H1 (cell line): ENCODE results near the gene ERC1. TPM values are rescaled to one million over a fixed set of nuclear protein-coding genes. Genes with fewer than 3 reads are reported as not detected.

Source experiments
- CTCF ChIA-PET: fragments of 300-600 bp; sonication (Branson Sonifier 250); formaldehyde crosslinking; loops from one replicate; lab custom pipeline; 2021; ENCODE audit not compliant: partially characterized antibody; lab: Charles Lee
- POLR2A ChIA-PET: fragments of 300-600 bp; sonication (Branson Sonifier 250); formaldehyde crosslinking; loops from one replicate; lab custom pipeline; 2021; ENCODE audit warnings: inconsistent platforms; ENCODE audit not compliant: partially characterized antibody; lab: Charles Lee
- DNase-seq, 2 experiments: peaks; one replicate each; pipeline versions ENCODE4 v3.0.0 to v3.0.0-alpha.2; 2010 to 2022; ENCODE audit warnings: low spot score in 2 of 2, low read depth in 1 of 2, mixed read lengths in 1 of 2
- FAIRE-seq: peaks from 2 replicates; lab custom pipeline; 2011; peaks lifted over from hg19 to GRCh38; lab: Jason Lieb, UNC
- H2AFZ ChIP-seq: 2 replicates; pipeline ENCODE4 v1.8.1; 2012; ENCODE audit warnings: low read length, inconsistent platforms
- H2AK5ac ChIP-seq: 2 replicates; pipeline ENCODE4 v1.6.1; 2013; ENCODE audit warnings: low read depth, low read length
- H2BK120ac ChIP-seq: replicated peaks from 2 replicates; pipeline ENCODE3; 2013; ENCODE audit warnings: low read depth, low read length, inconsistent platforms
- H2BK12ac ChIP-seq: 2 replicates; pipeline ENCODE4 v1.6.1; 2013; ENCODE audit warnings: low read depth, low read length
- H2BK15ac ChIP-seq: 2 replicates; pipeline ENCODE4 v1.6.1; 2013; ENCODE audit warnings: low read length
- H2BK20ac ChIP-seq: 2 replicates; pipeline ENCODE4 v1.6.1; 2013; ENCODE audit warnings: low read length
- H2BK5ac ChIP-seq: 2 replicates; pipeline ENCODE4 v1.6.1; 2013; ENCODE audit warnings: low read depth, low read length
- H3K14ac ChIP-seq: 2 replicates; pipeline ENCODE4 v1.6.1; 2013; ENCODE audit warnings: inconsistent platforms; ENCODE audit not compliant: insufficient read length
- H3K18ac ChIP-seq: 2 replicates; pipeline ENCODE4 v1.6.1; 2013; ENCODE audit warnings: low read length; ENCODE audit errors: extremely low read depth
- H3K23ac ChIP-seq: 2 replicates; pipeline ENCODE4 v1.6.1; 2013; ENCODE audit warnings: inconsistent platforms; ENCODE audit not compliant: insufficient read length
- H3K23me2 ChIP-seq: 2 replicates; pipeline ENCODE4 v1.6.1; 2013; ENCODE audit warnings: low read depth, low read length
- H3K27ac ChIP-seq: 2 replicates; pipeline ENCODE4 v1.6.1; 2011; ENCODE audit warnings: low read depth, low read length, inconsistent platforms
- H3K27me3 ChIP-seq, 4 experiments: replicated peaks in 1 of 4; 1 replicate in 1 of 4; 2 replicates in 3 of 4; pipeline versions ENCODE4 v1.6.1 to v1.8.1; 2011 to 2013; ENCODE audit warnings: low read length in 3 of 4, mild to moderate bottlenecking in 3 of 4, inconsistent platforms in 2 of 4, mixed read lengths in 2 of 4, moderate library complexity in 1 of 4; ENCODE audit not compliant: control insufficient read depth in 3 of 4, insufficient read depth in 3 of 4; ENCODE audit errors: extremely low read depth in 1 of 4
- H3K36me3 ChIP-seq, 4 experiments: 2 replicates each; pipeline versions ENCODE4 v1.6.1 to v1.8.1; 2011 to 2013; ENCODE audit warnings: mild to moderate bottlenecking in 4 of 4, low read length in 3 of 4, moderate library complexity in 2 of 4, control low read depth in 1 of 4, inconsistent platforms in 1 of 4; ENCODE audit not compliant: insufficient read depth in 4 of 4, control insufficient read depth in 2 of 4
- H3K4ac ChIP-seq: replicated peaks from 2 replicates; pipeline ENCODE3; 2013; ENCODE audit warnings: low read length, low read depth, mixed read lengths, inconsistent platforms; ENCODE audit not compliant: insufficient read length
- H3K4me1 ChIP-seq, 4 experiments: replicated peaks in 1 of 4; 1 replicate in 1 of 4; 2 replicates in 3 of 4; pipeline versions ENCODE4 v1.6.1 to v1.8.1; 2011 to 2013; ENCODE audit warnings: low read length in 3 of 4, inconsistent platforms in 2 of 4, mixed read lengths in 1 of 4; ENCODE audit not compliant: insufficient read depth in 4 of 4, control insufficient read depth in 3 of 4
- H3K4me2 ChIP-seq, 2 experiments: 2 replicates each; pipeline versions ENCODE4 v1.6.1 to v1.8.1; 2011 to 2013; ENCODE audit warnings: low read depth in 2 of 2, low read length in 2 of 2, control low read depth in 1 of 2, inconsistent platforms in 1 of 2, mild to moderate bottlenecking in 1 of 2; ENCODE audit not compliant: insufficient read depth in 1 of 2
- H3K4me3 ChIP-seq, 4 experiments: fragments of 200-600, 300-600 bp in 1 of 4; sonication (generic), shearing (Covaris generic), sonication (Bioruptor Twin) in 1 of 4; 2 replicates each; pipeline versions ENCODE4 v1.5.1 to v1.8.1; 2011 to 2016; ENCODE audit warnings: low read length in 4 of 4, low read depth in 3 of 4, control low read depth in 2 of 4, inconsistent platforms in 2 of 4, mild to moderate bottlenecking in 2 of 4, mixed read lengths in 1 of 4, moderate library complexity in 1 of 4; ENCODE audit not compliant: insufficient read depth in 2 of 4; ENCODE audit errors: extremely low read depth in 1 of 4
- H3K56ac ChIP-seq: replicated peaks from 2 replicates; pipeline ENCODE3; 2013; ENCODE audit warnings: low read depth, mild to moderate bottlenecking, mixed read lengths, low read length, inconsistent platforms; ENCODE audit not compliant: insufficient read length
- H3K79me1 ChIP-seq: 2 replicates; pipeline ENCODE4 v1.6.1; 2013; ENCODE audit warnings: low read depth, low read length, control low read depth
- H3K79me2 ChIP-seq, 2 experiments: 2 replicates each; pipeline versions ENCODE4 v1.6.1 to v1.8.1; 2012 to 2013; ENCODE audit warnings: low read length in 2 of 2, mild to moderate bottlenecking in 2 of 2, inconsistent platforms in 1 of 2; ENCODE audit not compliant: insufficient read depth in 2 of 2, control insufficient read depth in 1 of 2
- H3K9ac ChIP-seq, 4 experiments: replicated peaks in 1 of 4; 1 replicate in 1 of 4; 2 replicates in 3 of 4; pipeline versions ENCODE4 v1.6.1 to v1.8.1; 2011 to 2013; ENCODE audit warnings: low read depth in 3 of 4, low read length in 3 of 4, control low read depth in 2 of 4, mild to moderate bottlenecking in 2 of 4, moderate library complexity in 2 of 4, inconsistent platforms in 1 of 4; ENCODE audit errors: extremely low read depth in 1 of 4
- H3K9me3 ChIP-seq, 2 experiments: 2 replicates each; pipeline versions ENCODE4 v1.6.1 to v1.8.1; 2012 to 2013; ENCODE audit warnings: mild to moderate bottlenecking in 2 of 2, moderate library complexity in 2 of 2, control low read depth in 1 of 2, inconsistent platforms in 1 of 2, low read depth in 1 of 2, low read length in 1 of 2, mixed read lengths in 1 of 2; ENCODE audit not compliant: insufficient read depth in 2 of 2
- H4K20me1 ChIP-seq, 2 experiments: replicated peaks in 1 of 2; 2 replicates each; pipeline versions ENCODE3 to v1.8.1; 2011 to 2013; ENCODE audit warnings: inconsistent platforms in 2 of 2, low read length in 2 of 2, mild to moderate bottlenecking in 1 of 2; ENCODE audit not compliant: insufficient read depth in 2 of 2, control insufficient read depth in 1 of 2
- H4K5ac ChIP-seq: 2 replicates; pipeline ENCODE4 v1.6.1; 2013; ENCODE audit warnings: low read length, low read depth, mixed read lengths, inconsistent platforms; ENCODE audit not compliant: insufficient read length
- H4K8ac ChIP-seq: 2 replicates; pipeline ENCODE4 v1.8.0; 2013; ENCODE audit warnings: mild to moderate bottlenecking, moderate library complexity, low read length, inconsistent platforms; ENCODE audit not compliant: insufficient read depth; ENCODE audit errors: extremely low read depth
- H4K91ac ChIP-seq: replicated peaks from 2 replicates; pipeline ENCODE3; 2013; ENCODE audit warnings: low read length, mixed read lengths, inconsistent platforms; ENCODE audit not compliant: insufficient read length
- BACH1 ChIP-seq: IDR thresholded peaks from 2 replicates; pipeline ENCODE4 v1.6.1; 2012; ENCODE audit warnings: low read length, improper control_type of control experiment
- CEBPB ChIP-seq: IDR thresholded peaks from 2 replicates; pipeline ENCODE4 v1.6.1; 2012; ENCODE audit warnings: low read depth, low read length
- CHD2 ChIP-seq: IDR thresholded peaks from 2 replicates; pipeline ENCODE4 v1.6.1; 2012; ENCODE audit warnings: low read length, improper control_type of control experiment
- CTCF ChIP-seq, 3 experiments: IDR thresholded peaks; 1 replicate in 2 of 3; 2 replicates in 1 of 3; pipeline versions ENCODE4 v1.5.1 to v1.6.1; 2011; ENCODE audit warnings: low read length in 3 of 3, mild to moderate bottlenecking in 3 of 3, inconsistent platforms in 2 of 3, low read depth in 1 of 3, moderate library complexity in 1 of 3; ENCODE audit not compliant: insufficient read depth in 1 of 3; ENCODE audit errors: control extremely low read depth in 1 of 3
- EZH2 ChIP-seq: fragments of 200-600 bp; sonication (generic); IDR thresholded peaks from 2 replicates; pipeline ENCODE4 v1.7.1; 2012; ENCODE audit warnings: low read depth, mild to moderate bottlenecking, moderate library complexity, low read length, inconsistent platforms; ENCODE audit not compliant: severe bottlenecking
- FOSL1 ChIP-seq: IDR thresholded peaks from 2 replicates; pipeline ENCODE4 v1.6.1; 2011; ENCODE audit warnings: mild to moderate bottlenecking, low read depth, low read length, moderate library complexity; ENCODE audit not compliant: insufficient read depth
- POLR2A ChIP-seq, 2 experiments: IDR thresholded peaks; 1 replicate in 1 of 2; 2 replicates in 1 of 2; pipeline ENCODE4 v1.6.1; 2011; ENCODE audit warnings: low read depth in 2 of 2, low read length in 2 of 2, mild to moderate bottlenecking in 2 of 2; ENCODE audit errors: control extremely low read depth in 1 of 2
- POLR2AphosphoS5 ChIP-seq: IDR thresholded peaks from 2 replicates; pipeline ENCODE4 v1.6.1; 2011; ENCODE audit warnings: low read depth, low read length
- SAP30 ChIP-seq: fragments of 300-600 bp; sonication (generic); IDR thresholded peaks from 2 replicates; pipeline ENCODE4 v1.7.1; 2012; ENCODE audit warnings: low read length, moderate library complexity, mild to moderate bottlenecking, inconsistent platforms; ENCODE audit not compliant: insufficient read depth, insufficient replicate concordance
- SIRT6 ChIP-seq: IDR thresholded peaks from one replicate; pipeline ENCODE4 v1.7.1; 2012; ENCODE audit warnings: low read length, inconsistent platforms
- TAF1 ChIP-seq: IDR thresholded peaks from 2 replicates; pipeline ENCODE4 v1.6.1; 2011; ENCODE audit warnings: mild to moderate bottlenecking, low read depth, low read length
- TBP ChIP-seq: IDR thresholded peaks from 2 replicates; pipeline ENCODE4 v1.6.1; 2011; ENCODE audit warnings: low read depth, low read length, improper control_type of control experiment
- WGBS, 2 experiments: shearing (Covaris generic) in 1 of 2; methylation state at CpG; one replicate each; pipeline versions ENCODE4 v1.1.6 to v1.1.7; 2013 to 2015; ENCODE audit warnings: low lambda C conversion rate in 2 of 2, mixed read lengths in 2 of 2, inconsistent platforms in 1 of 2, low coverage in 1 of 2, missing lambda C conversion rate in 1 of 2; ENCODE audit not compliant: insufficient replicate concordance in 2 of 2, insufficient coverage in 1 of 2, insufficient read length in 1 of 2; ENCODE audit errors: extremely low coverage in 1 of 2, missing lambda C conversion rate in 1 of 2; 5-methylcytosine and 5-hydroxymethylcytosine counted together
- polyA plus RNA-seq, 7 experiments: library from polyadenylated mRNA; depleted of rRNA in 3 of 7; stranded (reverse) in 5 of 7; unstranded in 2 of 7; fragments of >200 nt in 5 of 7; fragments of 200-250 nt in 2 of 7; gene quantifications; 1 replicate in 5 of 7; 2 replicates in 1 of 7; 4 replicates in 1 of 7; pipeline versions ENCODE4 v1.2.1 to v1.2.3, GENCODE V29; 2011 to 2013; ENCODE audit warnings: missing spikeins in 2 of 7, mixed read lengths in 2 of 7
- total RNA-seq: library from RNA; stranded (reverse); fragmentation: NEBNext Ultra II Directional; extraction: Animal tissue kit (Norgen Biotek cat#: 25700); gene quantifications from 2 replicates; pipeline ENCODE4 v1.2.1, GENCODE V29; 2021

The ERC1 gene
- total and polyA plus RNA-seq, 2 of the 8 experiments (the other 6 are each of a cell fraction or from before 2014, with no cell fraction given): 7.8 to 45.7 TPM

GRCh38 chr12:1291601-1292332 is 300.7 kb downstream of the ERC1 start:
- no peak overlapping the region for H4K8ac ChIP-seq
- no peaks in the 10 kb centered on the region for H3K79me1 ChIP-seq
- H3K9me3 ChIP-seq: no peaks in the 10 kb centered on the region
- no peak overlapping the region for H2AFZ ChIP-seq
- DNase-seq (no peak), FAIRE-seq (no peak)
- CTCF ChIA-PET: interaction anchor here (1.1 to 1.5 kb wide), 4 partner anchors 10 to 346 kb away, joined by 3 to 7 read pairs (median 3); no protein-coding TSS in a partner anchor
- H4K20me1 ChIP-seq: no peaks in the 10 kb centered on the region
- H3K27me3 ChIP-seq: no peaks in the 10 kb centered on the region
- no peak overlapping the region for H2BK120ac ChIP-seq
- no peak overlapping the region for H3K9ac ChIP-seq
- no peak overlapping the region for H2BK15ac ChIP-seq
- H2BK12ac ChIP-seq: no peak overlapping the region
- H3K36me3 ChIP-seq: no peaks in the 10 kb centered on the region
- no peaks in the 10 kb centered on the region for H3K23me2 ChIP-seq
- POLR2A ChIA-PET: no interaction called here
- no peak overlapping the region for H2BK20ac ChIP-seq
- H3K4ac ChIP-seq: no peak overlapping the region
- no peak overlapping the region for H3K14ac ChIP-seq
- H4K5ac ChIP-seq: no peak overlapping the region
- no peak overlapping the region for H3K27ac ChIP-seq
- no peak overlapping the region for H3K4me2 ChIP-seq
- no peak overlapping the region for H4K91ac ChIP-seq
- no peak overlapping the region for H3K56ac ChIP-seq
- H2BK5ac ChIP-seq: no peak overlapping the region
- no peak overlapping the region for H3K4me3 ChIP-seq
- H3K79me2 ChIP-seq: no peaks in the 10 kb centered on the region
- 92% methylated on average over 8 of the region's 8 CpGs; no CpG with 5 or more reads in 1 of the 2 experiments for WGBS, 2 experiments
- no peak overlapping the region for H3K23ac ChIP-seq
- H3K18ac ChIP-seq: no peak overlapping the region
- no peak overlapping the region for H2AK5ac ChIP-seq
- H3K4me1 ChIP-seq: peaks cover 0 to 3% (median 0%) of the 10 kb centered on the region in 4 experiments; a peak in 1 of 7 replicates
- TF ChIP-seq CTCF (IDR thresholded peaks at IDR 0.05; ENCODE audit: control extremely low read depth in 1 of 3, insufficient read depth in 1 of 3, low read depth in 1 of 3, low read length in 3 of 3) (no peak), POLR2AphosphoS5 (no peak), SIRT6 (no peak), POLR2A (IDR thresholded peaks at IDR 0.05; ENCODE audit: control extremely low read depth in 1 of 2, low read depth in 2 of 2, low read length in 2 of 2) (no peak), SAP30 (no peak), FOSL1 (no peak), BACH1 (no peak), CHD2 (no peak), EZH2 (no peak), TAF1 (no peak), CEBPB (no peak), TBP (no peak)
